ENCODE measurements around the gene ALX1. TPM values are rescaled to one million over a fixed set of nuclear protein-coding genes. Genes with fewer than 3 reads are reported as not detected.

The ALX1 gene
- total RNA-seq, 1 experiment from 2014 or later: not detected

DNA sequence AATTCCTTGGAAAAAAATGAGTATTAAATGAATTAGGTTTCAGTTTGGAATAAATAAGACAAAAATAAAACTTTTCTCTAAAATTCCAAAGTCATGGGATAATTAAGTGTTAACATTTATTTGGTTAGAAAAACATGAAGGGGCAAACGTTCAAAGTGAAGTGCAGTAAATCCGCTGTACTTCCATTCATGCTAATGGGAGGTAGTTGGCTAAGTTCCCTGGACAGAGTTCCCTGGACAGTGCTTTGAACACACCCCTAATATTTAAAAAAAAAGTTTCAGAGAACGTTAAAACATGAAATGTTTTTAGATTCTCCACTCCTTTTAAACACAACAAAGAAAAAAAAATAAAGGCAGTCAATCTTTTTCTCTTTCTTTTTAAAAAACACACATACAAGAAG lies 16.3 kb downstream of the ALX1 start:
- H3K36me3 ChIP-seq (ENCODE audit: control insufficient read depth in 1 of 2, insufficient read depth in 2 of 2, low read length in 2 of 2): no peaks in the 10 kb centered on the region
- H2AFZ ChIP-seq (ENCODE audit: low read depth, low read length, poor library complexity, severe bottlenecking): no peak overlapping the region
- intact Hi-C loops (cut with micrococcal nuclease): no loop called here
- no peaks in the 10 kb centered on the region for H3K27me3 ChIP-seq (ENCODE audit: insufficient read depth, low read length)
- ChIA-PET CTCF (no interaction called here), RAD21 (ENCODE audit: low non-redundant PET in 1 of 2, low total read pairs in 2 of 2, uncharacterized antibody in 2 of 2, unreplicated experiment in 2 of 2) (no interaction called here), POLR2A (no interaction called here)
- TF ChIP-seq REST (IDR thresholded peaks at IDR 0.05; ENCODE audit: low read depth) (no peak), POLR2AphosphoS5 (IDR thresholded peaks at IDR 0.05; ENCODE audit: low read depth, low read length) (no peak), TCF7L2 (IDR thresholded peaks at IDR 0.05; ENCODE audit: borderline replicate concordance, extremely low read depth, insufficient read depth, insufficient read length) (no peak), ATF3 (IDR thresholded peaks at IDR 0.05) (no peak), ELF1 (IDR thresholded peaks at IDR 0.05; ENCODE audit: borderline replicate concordance, low read depth) (no peak), ZFX (IDR thresholded peaks at IDR 0.05) (no peak), SIN3A (IDR thresholded peaks at IDR 0.05; ENCODE audit: low read depth) (no peak), POLR2A (IDR thresholded peaks at IDR 0.05; ENCODE audit: borderline replicate concordance, extremely low read depth, insufficient read depth, insufficient read length) (no peak)
- BruUV-seq (replicated peaks): no TSS peak
- H3K4me3 ChIP-seq (replicated peaks in 1 of 2; ENCODE audit: low read depth in 1 of 2, low read length in 2 of 2): no peak overlapping the region
- DNase-seq (ENCODE audit: low read depth, low spot score) (no peak), ATAC-seq (no peak)
- H3K9me2 ChIP-seq (ENCODE audit: insufficient read depth): no peaks in the 10 kb centered on the region
- H3K4me1 ChIP-seq (ENCODE audit: control insufficient read depth in 1 of 2, insufficient read depth in 2 of 2, low read length in 2 of 2): no peaks in the 10 kb centered on the region
- H4K20me1 ChIP-seq (ENCODE audit: insufficient read depth): no peaks in the 10 kb centered on the region
- H3K79me2 ChIP-seq (ENCODE audit: insufficient read depth, low read length): no peaks in the 10 kb centered on the region
- no peaks in the 10 kb centered on the region for H3K9me3 ChIP-seq (ENCODE audit: control insufficient read depth in 1 of 2, insufficient read depth in 1 of 2, low read depth in 1 of 2, low read length in 2 of 2)
- no peak overlapping the region for H3K4me2 ChIP-seq (ENCODE audit: low read length)
- no peak overlapping the region for H3K27ac ChIP-seq (ENCODE audit: low read depth, low read length)
- H3K9ac ChIP-seq (ENCODE audit: low read length): no peak overlapping the region
